ENCODE results near the gene AS3MT.

AS3MT gene

DNA sequence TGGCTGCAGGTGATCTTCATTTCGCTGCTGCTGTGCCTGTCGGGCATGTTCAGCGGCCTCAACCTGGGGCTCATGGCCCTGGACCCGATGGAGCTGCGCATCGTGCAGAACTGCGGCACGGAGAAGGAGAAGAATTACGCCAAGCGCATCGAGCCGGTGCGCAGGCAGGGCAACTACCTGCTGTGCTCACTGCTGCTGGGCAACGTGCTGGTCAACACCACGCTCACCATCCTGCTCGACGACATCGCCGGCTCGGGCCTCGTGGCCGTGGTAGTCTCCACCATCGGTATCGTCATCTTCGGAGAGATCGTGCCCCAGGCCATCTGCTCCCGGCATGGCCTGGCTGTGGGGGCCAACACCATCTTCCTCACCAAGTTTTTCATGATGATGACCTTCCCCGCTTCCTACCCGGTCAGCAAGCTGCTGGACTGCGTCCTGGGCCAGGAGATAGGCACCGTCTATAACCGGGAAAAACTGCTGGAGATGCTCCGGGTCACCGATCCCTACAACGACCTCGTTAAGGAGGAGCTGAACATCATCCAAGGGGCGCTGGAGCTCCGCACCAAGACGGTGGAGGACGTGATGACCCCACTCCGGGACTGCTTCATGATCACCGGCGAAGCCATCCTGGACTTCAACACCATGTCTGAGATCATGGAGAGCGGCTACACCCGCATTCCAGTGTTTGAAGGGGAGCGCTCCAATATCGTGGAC is 50.1 kb downstream of the AS3MT start:
- Histone ChIP-seq H2AFZ (ENCODE audit: low read depth, low read length, severe bottlenecking) (no peak overlapping the region), H3K36me3 (ENCODE audit: low read length) (no peaks in the 10 kb centered on the region), H3K9ac (ENCODE audit: low read length) (no peak overlapping the region; the same call in 1 of the 2 replicates), H3K4me3 (ENCODE audit: insufficient read depth, low read length, poor library complexity, severe bottlenecking) (no peak overlapping the region), H3K27ac (ENCODE audit: low read depth, low read length) (no peak overlapping the region), H3K9me3 (ENCODE audit: insufficient read depth, low read length) (no peaks in the 10 kb centered on the region), H3K79me2 (ENCODE audit: insufficient read depth, low read length) (no peaks in the 10 kb centered on the region), H3K4me2 (ENCODE audit: low read depth, low read length, poor library complexity, severe bottlenecking) (peak overlapping the region; percentile 74), H3K9me2 (replicated peaks; ENCODE audit: insufficient read depth, low read length) (no peaks in the 10 kb centered on the region), H4K20me1 (ENCODE audit: low read depth, low read length) (no peaks in the 10 kb centered on the region), H3K27me3 (ENCODE audit: low read length) (no peaks in the 10 kb centered on the region), H3F3A (ENCODE audit: insufficient read depth) (no peaks in the 10 kb centered on the region)
- TF ChIP-seq CTCF (IDR thresholded peaks at IDR 0.05; ENCODE audit: insufficient read depth, low read length, poor library complexity, severe bottlenecking) (no peak), EZH2phosphoT487 (conservative IDR thresholded peaks at IDR 0.05; ENCODE audit: low read length) (no peak)

- H3F3A ChIP-seq (ENCODE audit: insufficient read depth): no peaks in the 10 kb centered on the region
- H3K79me2 ChIP-seq (ENCODE audit: insufficient read depth, low read length): no peaks in the 10 kb centered on the region
- TF ChIP-seq EZH2phosphoT487 (conservative IDR thresholded peaks at IDR 0.05; ENCODE audit: low read length) (no peak), CTCF (IDR thresholded peaks at IDR 0.05; ENCODE audit: insufficient read depth, low read length, poor library complexity, severe bottlenecking) (no peak)
- no peaks in the 10 kb centered on the region for H3K36me3 ChIP-seq (ENCODE audit: low read length)
- no peaks in the 10 kb centered on the region for H4K20me1 ChIP-seq (ENCODE audit: low read depth, low read length)
- no peak overlapping the region for H3K9ac ChIP-seq (ENCODE audit: low read length)
- H3K27ac ChIP-seq (ENCODE audit: low read depth, low read length): no peak overlapping the region
- no peak overlapping the region for H3K4me3 ChIP-seq (ENCODE audit: insufficient read depth, low read length, poor library complexity, severe bottlenecking)
- H3K9me2 ChIP-seq (replicated peaks; ENCODE audit: insufficient read depth, low read length): no peaks in the 10 kb centered on the region
- H3K9me3 ChIP-seq (ENCODE audit: insufficient read depth, low read length): no peaks in the 10 kb centered on the region
- no peak overlapping the region for H2AFZ ChIP-seq (ENCODE audit: low read depth, low read length, severe bottlenecking)
- no peaks in the 10 kb centered on the region for H3K27me3 ChIP-seq (ENCODE audit: low read length)
- H3K4me2 ChIP-seq (ENCODE audit: low read depth, low read length, poor library complexity, severe bottlenecking): peak overlapping the region; percentile 18
Measured at GRCh38 chr10:102919992-102920739, 50.9 kb downstream of the AS3MT start.

DNA sequence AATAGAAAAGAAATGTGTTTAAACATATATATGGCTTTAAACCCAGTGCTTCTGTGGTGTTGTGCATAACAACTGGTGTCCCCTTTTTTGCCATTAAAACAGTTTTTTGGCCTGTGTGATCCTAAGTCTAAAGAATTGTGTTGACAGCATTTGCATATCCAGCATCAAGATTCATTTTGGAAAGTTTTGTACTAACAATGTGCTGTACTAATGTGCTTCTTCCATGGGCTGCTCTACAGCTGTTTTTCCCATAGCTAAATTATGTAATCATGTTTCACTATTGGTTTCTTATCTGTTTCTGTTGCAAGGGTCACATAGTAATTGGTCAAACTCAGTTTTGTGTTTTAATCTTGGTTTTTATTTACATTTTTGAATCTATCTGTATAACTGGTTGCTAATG is 54.3 kb downstream of the AS3MT start:
- H3K79me2 ChIP-seq (ENCODE audit: insufficient read depth, low read length): no peaks in the 10 kb centered on the region
- no peaks in the 10 kb centered on the region for H3K9me2 ChIP-seq (replicated peaks; ENCODE audit: insufficient read depth, low read length)
- no peak overlapping the region for H3K4me3 ChIP-seq (ENCODE audit: insufficient read depth, low read length, poor library complexity, severe bottlenecking)
- no peak overlapping the region for H3K4me2 ChIP-seq (ENCODE audit: low read depth, low read length, poor library complexity, severe bottlenecking)
- H3K9me3 ChIP-seq (ENCODE audit: insufficient read depth, low read length): no peaks in the 10 kb centered on the region
- no peaks in the 10 kb centered on the region for H3F3A ChIP-seq (ENCODE audit: insufficient read depth)
- no peaks in the 10 kb centered on the region for H3K36me3 ChIP-seq (ENCODE audit: low read length)
- no peak overlapping the region for H3K27ac ChIP-seq (ENCODE audit: low read depth, low read length)
- no peaks in the 10 kb centered on the region for H4K20me1 ChIP-seq (ENCODE audit: low read depth, low read length)
- no peak overlapping the region for H2AFZ ChIP-seq (ENCODE audit: low read depth, low read length, severe bottlenecking)
- H3K9ac ChIP-seq (ENCODE audit: low read length): no peak overlapping the region
- H3K27me3 ChIP-seq (ENCODE audit: low read length): no peaks in the 10 kb centered on the region
- no peak for TF ChIP-seq EZH2phosphoT487 (conservative IDR thresholded peaks at IDR 0.05; ENCODE audit: low read length)
- TF ChIP-seq CTCF (IDR thresholded peaks at IDR 0.05; ENCODE audit: insufficient read depth, low read length, poor library complexity, severe bottlenecking): no peak

Data from SU-DHL-6 (cell line).